Activated CD8-positive, alpha-beta memory T cell treated with anti-CD3 and anti-CD28 coated beads, Interleukin-2, amount 50 U/mL, for 1 hour (primary cell): ENCODE measurements around the gene HHIPL2.

Experiments
- DNase-seq: peaks from one replicate; pipeline ENCODE4 v3.0.0-alpha.2; 2020; ENCODE audit errors: extremely low read depth

HHIPL2 gene

DNA sequence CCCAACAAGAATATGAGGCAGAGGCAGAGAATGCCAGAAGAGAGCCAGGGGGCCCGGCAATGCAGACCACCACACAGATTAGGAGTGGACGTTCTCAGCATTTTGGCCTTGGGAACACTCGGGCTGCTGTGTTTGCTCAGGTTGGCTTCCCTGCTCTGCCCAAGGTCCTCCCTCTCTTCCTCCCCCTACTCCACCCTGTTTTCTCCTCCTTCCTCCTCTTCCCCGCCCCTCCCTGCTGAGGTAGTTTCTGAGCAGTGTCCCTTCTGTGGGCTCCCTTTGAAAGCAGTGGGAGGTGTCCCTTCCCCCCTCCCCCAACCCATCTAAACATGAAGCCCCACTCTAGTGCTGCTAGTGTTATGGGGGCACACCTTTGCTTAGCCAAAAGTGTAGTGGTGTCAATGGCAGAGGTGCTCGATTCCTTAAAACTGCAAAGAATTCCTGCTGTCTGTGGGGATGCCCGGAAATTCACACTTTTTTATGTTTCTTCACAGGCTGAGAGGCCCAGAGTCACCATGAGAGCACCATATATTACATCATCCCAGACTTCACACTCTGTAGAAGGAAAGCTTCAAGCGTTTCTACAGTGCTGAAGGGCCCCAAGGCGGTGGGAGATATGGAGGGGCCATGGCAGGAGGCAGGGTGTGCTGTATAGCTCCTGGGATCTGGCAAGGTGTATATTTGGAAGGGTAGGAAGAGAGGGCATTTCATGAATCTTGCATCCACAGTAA lies at the start of gene HHIPL2:
TSS of gene HHIPL2 (minus strand) at position 161 of the 728 bp plus-strand sequence. CDS start at position 101, 60 bp downstream.
- no peak for DNase-seq

DNA sequence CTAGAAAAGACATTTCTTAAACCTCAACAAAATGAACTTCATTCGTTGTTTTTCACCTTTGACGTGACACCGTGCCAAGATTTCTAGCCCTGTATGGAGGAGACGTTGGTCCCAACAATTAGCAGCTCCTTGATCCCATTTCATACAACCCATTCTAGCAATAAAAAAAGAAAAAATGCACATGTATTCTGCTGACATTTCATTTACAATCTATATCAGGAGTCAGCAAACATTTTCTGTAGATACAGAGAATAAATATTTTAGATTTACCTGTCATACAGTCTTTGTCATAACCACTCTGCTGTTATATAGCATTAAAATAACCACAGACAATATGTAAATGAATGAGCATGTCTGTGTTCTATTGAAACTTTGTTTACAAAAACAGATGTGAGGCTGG lies 48.8 kb upstream of the HHIPL2 start:
- DNase-seq, result no peak

DNA sequence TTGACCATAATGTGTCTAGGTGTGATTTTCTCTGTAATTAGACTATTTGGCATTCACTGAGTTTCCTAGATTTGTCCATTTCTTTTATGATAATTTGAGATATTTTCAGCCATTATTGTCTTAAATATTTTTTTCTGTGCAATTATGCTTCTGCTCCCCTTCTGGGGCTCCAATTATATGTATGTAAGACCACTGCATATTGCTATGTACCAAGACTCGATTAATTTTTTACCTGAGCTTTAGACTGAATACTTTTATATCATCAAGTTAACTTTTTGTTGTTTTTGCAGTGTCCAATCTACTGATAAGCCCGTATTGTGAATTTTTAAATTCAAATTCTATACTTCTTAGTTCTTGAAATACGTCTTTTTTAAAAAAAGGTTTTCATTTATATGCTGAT lies 46.9 kb upstream of the HHIPL2 start:
- DNase-seq, result no peak

DNA sequence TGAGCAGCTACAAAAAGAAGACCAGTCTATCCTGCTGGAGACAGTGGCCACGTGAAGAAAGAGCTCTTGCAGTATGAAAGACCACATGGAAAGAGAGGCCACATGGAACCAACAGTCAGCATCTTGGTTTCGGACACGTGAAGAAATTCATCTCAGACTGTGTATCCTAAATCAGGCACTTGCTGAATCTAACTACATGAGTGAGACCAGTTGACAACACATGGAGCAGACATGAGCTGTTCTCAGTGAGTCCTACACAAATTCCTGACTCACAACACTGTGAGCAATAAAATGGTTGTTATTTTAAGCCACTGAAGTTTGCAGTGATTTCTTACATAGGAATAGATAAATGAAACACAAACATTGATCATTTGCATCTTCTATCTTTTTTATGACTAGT lies 44.3 kb upstream of the HHIPL2 start:
- DNase-seq, result no peak

DNA sequence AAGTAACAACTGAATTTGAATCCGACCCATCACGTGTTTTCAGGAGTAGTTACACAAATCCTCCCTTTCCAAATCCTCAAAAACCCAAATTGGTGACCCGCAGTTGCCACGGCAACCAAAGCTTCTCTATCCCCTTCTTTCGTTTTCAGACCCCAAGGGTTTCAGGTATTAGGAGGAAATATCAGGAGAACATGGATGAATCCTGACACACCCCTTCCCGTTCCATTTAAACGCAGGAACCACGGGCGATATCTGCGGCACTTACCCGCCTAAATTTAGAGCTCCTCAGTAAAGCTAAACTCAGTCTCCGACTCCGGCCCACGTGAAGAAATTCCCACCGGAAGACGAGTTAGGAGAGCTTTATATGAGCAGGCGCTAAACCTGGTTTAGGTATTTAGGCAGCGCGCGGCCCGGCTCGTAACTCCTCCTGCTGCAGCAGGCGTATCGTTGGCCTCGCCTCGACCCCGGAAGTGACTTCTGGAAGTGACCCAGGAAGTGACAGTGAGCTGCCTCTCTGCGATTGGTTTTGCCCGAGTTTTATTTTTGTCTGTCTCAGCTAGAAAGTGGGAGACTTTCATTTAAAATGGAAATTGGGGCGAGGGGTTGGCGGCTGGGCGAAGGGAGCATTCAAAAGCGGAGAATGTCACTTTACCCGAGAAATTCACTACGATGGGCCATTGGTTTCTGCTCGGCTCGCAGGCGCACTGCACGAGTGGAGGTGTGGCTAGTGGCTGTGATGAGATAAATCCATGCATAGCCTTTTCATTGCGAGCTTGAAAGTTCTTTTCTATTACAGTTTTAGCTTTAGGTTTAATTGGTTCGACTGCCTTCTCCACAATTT lies 41.8 kb upstream of the HHIPL2 start, which contains the start of gene TAF1A:
TSS of gene TAF1A (minus strand) at position 472 of the 841 bp plus-strand sequence.
- peak; percentile 63 for DNase-seq

DNA sequence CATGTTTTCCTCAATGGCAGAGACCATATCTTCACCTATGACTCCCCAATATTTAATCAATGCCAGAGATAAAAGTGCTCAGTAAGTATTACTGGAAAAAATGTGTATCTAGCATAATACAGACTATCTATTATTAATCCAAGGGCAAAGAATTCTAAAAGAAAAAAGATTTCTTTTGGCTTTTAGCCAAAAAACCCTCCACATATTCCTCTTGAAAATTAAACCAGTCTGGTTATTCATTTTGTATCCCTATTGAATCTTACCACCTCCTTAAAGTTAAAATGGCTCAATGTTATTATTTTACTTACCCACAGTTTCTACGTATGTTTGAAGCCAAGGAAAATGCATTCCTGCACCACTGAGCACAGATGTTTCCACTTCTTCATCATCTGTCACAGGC lies 40.2 kb upstream of the HHIPL2 start:
- no peak for DNase-seq

DNA sequence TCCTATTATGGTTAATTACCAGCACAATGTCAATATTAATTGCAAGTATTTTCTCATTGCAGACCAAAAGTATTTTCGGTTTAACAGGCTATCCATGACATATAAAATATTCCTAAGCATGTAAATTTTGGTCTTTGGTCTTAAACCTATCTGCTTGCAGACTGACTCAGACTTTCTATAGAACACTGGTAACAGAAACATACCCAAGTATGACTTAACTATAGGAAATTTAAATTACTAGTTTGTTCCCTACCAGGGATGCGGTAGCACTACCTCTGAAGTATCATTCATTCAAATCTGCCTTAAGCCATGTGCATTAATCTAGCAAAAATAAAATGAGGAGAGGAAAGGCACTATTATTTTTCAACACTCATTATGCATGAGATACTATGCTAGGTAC lies 38.9 kb upstream of the HHIPL2 start:
- DNase-seq, result no peak

DNA sequence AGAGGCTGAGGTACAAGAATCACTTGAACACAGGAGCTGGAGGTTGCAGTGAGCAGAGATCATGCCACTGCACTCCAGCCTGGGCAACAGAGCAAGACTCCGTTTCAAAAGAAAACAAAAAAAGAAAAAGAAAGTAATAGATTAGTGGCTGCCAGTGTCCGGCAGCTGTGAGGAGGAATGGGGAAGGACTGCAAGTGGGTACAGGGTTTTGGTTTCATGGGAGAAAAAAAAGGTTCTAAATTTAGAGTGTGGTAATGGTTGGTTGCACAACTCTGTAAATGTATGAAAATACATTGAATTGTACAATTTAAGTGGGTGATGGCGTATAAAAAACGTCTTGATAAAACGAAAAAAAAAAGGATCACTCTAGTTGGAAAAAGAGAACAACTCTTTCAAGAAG lies 35.2 kb upstream of the HHIPL2 start:
- no peak for DNase-seq

DNA sequence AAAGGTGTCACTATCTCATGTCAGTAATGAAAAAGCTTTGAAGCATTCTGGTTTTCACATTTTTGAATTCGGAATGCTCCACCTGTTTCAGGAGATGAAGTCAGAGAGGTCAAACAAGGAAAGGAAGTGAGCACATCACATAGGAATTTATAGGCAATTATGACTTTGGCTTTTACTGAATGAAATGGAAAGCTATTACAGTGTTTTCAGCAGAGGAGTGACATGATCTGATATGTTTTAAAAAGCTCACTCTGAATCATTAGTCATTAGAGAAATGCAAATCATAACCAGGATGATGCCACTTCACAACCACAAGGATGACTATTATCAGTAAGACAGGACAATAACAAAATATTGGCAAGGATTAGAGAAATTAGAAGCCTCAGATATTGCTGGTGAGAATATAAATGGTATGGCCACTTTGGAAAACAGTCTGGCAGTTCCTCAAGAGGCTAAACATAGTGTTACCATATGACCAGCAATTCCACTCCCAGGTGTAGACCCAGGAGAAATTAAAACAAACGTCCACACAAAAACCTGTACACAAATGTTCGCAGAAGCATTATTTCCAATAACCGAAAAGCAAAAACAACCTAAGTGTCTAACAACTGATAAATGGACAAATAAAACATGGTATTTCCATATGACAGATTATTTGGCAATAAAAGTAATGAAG lies 34.3 kb upstream of the HHIPL2 start:
- no peak for DNase-seq

DNA sequence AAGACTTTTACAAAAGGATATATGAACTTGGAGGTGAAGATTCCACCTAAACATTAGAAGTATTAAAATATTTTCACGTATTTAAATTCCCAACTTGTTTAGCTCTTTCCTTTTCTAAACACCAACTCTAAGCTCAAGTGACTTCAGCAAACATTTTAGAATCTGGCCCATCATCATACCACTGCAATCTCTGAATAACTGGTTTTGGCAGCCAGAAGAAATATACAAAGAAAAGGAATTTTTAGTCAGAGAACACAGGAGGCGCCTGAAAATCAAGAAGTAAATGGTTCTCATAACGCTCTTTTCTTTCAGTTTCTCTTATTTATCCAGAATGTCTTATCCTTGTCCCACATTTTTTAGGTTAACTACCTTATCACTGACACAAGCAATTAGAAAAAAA lies 31.4 kb upstream of the HHIPL2 start:
- DNase-seq, result no peak

DNA sequence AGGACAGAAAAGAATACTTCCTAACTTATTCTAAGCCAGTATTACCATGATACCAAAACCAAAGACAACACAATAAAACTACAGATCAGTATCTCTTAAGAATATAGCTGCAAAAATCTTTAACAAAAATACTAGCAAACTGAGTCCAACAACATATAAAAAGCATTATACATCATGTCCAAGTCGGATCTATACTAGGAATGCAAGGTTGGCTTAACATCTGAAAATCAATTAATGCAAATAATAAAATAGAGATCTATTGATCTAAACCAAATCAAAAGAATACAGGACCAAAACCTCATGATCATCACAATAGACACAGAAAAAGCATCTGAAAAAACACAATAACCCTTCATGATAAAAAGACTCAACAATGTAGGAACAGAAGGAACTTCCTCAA lies 22.9 kb upstream of the HHIPL2 start:
- no peak for DNase-seq

DNA sequence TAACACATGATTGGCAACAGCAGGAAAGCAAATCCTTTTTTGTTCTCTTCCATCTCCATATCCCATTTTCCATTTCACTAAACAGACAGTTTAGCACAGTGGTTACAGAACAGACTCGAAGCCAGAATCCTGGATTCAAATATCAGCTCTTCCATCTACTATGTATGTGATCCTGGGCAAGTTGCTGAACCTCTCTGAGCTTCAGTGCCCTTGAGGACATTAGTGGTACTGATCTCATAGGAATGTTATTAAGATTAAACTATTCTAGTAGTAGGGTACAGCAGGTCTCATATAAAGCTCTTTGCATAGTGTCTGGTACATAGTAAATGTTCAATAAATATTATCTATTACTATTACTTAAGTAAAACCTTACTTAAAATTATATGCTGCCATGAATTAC lies 13.8 kb upstream of the HHIPL2 start:
- DNase-seq, result no peak

DNA sequence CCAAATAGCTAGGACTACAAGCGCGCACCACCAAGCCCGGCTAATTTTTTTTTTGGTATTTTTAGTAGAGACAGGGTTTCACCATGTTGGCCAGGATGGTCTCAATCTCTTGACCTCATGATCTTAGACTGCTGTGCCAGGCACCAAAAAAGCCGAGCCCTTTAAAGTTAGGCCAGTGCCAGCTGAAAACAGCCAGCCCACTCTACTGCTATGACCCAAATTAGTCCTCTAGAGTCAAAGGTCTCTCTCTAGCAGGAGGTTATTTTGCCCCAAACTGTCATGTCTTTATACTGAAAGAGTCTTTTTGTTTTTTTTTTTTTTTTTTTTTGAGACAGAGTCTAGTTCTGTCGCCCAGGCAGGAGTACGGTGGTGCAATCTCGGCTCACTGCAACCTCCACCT lies 9.7 kb upstream of the HHIPL2 start:
- DNase-seq, result no peak

DNA sequence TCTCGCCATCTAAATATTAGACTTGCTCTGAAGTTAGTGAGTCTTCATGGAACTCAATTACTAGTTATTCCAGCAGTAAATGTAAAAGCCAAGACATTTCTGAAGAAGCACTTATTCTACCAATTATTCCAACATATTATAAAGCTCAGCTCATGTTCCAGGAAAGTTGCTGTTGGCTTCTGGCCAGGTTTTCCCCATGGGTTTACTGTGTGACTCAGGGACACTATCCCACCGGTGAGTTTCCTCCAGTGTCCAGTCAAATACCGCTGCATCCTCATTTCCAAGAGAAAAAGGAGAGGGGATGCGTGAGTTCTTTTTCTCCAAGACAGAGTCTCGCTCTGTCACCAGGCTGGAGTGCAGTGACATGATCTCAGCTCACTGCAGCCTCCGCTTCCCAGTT lies 9.2 kb upstream of the HHIPL2 start:
- DNase-seq, result no peak

DNA sequence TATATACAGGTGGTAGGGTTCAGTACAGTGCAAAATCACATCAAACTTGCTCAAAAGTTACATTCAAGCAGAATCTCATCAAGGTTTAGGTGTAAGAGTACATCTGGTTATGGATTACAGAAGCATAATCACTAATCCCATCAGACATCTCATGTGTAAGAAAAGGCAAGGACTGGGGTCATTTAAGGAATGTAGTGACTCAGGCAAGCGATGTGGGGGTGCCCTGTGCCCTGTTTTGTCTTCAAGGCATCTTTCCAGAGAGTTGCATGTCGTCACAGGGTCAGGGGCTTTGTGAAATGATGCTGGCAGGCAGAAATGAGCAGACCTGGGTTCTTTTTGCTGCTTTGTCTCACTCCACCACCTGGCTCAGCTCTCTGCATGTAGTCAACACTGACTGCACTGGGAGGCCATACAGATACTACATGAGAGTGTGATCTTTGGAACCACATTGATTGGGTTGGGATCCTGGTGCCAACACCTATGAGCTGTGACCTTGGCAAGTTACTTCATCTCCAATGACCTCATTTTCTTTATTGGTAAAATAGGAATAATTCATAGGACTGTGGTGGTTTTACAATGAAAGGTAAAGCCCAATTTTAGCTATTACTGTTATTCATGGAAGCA lies 8.2 kb upstream of the HHIPL2 start:
- DNase-seq, result no peak

DNA sequence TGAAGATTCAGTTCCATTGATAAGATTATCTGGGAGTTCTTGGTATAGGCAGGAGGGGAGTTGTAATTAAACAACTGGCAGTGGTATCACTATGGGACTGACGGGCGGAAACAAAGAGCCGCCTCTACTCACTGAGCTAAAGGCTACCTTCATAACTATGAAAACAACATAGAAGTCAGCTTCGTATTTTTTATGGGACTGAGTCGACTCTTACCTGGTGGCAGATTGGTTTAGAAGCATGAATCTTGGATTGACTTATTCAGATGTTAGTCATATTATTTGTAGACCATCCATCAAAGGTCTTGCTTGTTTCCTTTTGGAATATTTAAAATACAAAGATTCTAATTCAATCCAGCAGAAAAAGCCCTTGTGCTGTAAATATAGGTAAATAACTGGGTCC lies 6.3 kb upstream of the HHIPL2 start:
- DNase-seq, result no peak

DNA sequence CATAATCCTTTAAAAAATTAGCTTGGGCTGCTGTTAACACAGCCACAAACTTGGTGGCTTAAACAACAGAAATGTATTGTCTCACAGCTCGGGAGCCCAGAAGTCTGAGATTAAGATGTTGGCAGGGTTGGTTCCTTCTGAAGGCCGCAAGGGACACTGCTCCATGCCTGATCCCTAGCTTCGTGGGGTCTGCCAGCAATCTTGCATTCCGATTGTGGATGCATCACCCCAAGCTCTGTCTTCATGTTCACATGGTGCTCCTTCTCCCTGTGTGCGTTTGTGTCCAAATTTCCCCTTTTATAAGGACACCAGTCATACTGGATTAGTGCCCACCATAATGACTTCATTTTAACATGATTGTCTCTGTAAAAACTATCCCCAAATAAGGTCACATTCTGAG lies 5.0 kb upstream of the HHIPL2 start:
- no peak for DNase-seq

DNA sequence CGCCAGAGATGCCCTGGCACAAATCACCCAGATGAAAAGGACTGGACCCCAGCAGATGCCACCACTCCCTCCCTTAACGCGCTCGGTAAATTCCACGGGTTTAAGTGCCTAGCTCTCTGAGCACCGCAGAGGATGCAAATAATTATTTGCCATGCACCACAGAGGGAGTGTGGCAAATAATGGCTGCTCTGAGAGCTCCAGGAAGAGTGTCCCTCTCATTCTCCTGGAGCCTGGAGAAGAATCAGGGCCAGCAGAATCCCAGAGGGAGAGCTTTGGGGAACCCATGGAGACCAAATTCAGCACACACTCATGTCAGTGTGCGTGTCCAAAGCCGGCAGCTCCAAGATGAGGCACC lies 667 bp downstream of the HHIPL2 start:
- DNase-seq, result no peak

DNA sequence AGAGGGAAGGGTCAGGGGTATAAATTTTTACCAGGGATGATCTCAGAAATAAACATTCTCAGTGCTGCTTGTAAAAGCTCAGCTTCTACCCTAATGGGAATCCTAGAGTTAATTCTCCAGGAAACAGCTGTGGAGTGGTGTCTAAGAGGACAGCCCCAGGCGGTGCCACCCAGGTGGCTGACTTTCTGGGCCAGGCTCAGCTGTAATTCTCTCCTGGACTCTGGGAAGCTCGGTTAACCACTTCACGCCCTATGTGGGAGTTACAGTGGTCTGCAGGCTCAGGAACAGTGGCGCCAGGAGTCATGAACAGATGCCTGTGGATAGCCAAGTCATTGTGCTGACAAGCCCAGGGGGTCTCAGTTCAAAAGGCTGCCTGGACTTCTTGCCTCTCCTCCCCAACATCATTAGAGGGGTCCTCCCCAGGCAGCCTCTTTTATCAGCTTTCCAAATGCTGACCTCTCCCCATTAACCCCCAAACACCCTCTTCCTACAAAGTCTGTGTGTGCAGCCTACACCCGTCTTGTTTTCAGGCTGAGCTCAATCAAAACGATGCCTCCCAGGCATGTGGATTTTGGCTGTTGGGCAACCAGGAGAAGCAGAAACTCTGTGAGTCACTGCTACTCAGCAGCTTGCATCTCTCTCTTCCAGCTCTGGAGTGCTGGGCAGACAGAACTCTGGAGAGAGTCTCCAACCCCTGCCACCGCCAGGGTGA lies 1.2 kb downstream of the HHIPL2 start:
- DNase-seq, result no peak

DNA sequence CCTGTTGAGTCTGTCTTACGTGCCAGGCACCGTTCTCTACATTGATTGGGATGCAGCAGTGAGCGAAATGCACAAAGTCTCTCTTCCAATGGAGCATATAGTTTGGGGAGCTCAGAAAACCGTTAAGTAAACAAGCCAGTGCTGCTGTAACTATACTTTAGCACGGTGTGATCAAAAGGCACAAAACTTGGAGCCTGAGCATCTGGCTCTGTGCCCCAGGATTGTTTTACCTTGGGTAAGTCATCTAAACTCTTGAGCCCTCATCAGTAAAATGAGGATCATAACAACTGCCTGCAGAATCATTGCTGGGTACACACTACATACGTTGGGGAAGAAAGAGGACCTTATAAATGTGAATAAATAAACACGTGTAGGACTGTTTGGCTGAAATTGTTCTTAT lies 1.8 kb downstream of the HHIPL2 start:
- DNase-seq, result no peak

DNA sequence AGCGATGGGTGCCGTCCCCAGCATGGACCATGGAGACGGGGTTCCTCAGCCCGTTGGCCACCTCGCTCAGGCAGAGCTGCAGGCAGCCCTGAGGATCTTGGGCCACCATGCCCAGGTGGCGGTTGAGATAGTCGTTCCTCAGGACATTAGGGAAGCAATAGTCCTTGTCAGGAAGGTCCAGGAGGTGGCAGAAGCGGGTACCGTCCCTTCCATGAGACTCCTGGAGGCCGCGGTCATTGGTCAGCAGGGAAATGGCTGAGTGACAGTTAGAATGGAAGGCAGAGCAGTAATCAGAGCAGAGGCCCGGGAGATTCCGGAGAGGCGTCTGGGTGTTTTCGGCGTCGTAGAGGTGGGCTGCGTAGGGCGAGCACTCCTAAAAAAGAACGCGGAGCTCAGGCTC lies 4.1 kb downstream of the HHIPL2 start:
- no peak for DNase-seq

DNA sequence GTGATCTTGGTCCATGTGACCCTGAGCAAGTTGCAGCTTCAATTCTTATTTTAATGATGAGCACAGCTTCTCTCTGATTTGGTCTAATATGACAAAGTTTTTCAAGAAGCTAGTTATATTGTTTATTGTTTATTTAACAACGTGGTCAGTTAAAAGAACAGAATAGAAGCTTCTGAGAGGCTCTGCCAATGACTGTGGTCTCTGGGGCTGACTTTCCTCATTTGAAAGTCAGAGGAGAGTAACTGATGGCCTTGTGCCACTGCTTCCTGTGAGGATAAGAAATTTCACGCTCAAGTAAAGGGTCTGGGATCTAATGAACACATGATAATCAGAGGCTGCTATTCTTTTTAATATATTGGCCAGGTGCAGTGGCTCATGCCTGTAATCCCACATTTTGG lies 7.3 kb downstream of the HHIPL2 start:
- no peak for DNase-seq
